Lower leg skin (tissue), 3 donors: Measurements from ENCODE around the gene SMCO3.

ENCODE experiments used
- CTCF ChIP-seq, 3 donors: fragments of 450-650 bp; IDR thresholded peaks; one replicate each; pipeline ENCODE4 v1.5.1; 2016; ENCODE audit warnings: antibody characterized with exemption in 3 of 3, mild to moderate bottlenecking in 3 of 3, moderate library complexity in 2 of 3
- POLR2A ChIP-seq, 2 donors: fragments of 450-650 bp; IDR thresholded peaks; one replicate each; pipeline ENCODE4 v1.6.1; 2016 to 2017; ENCODE audit warnings: antibody characterized with exemption in 2 of 2, mild to moderate bottlenecking in 1 of 2, moderate library complexity in 1 of 2

DNA sequence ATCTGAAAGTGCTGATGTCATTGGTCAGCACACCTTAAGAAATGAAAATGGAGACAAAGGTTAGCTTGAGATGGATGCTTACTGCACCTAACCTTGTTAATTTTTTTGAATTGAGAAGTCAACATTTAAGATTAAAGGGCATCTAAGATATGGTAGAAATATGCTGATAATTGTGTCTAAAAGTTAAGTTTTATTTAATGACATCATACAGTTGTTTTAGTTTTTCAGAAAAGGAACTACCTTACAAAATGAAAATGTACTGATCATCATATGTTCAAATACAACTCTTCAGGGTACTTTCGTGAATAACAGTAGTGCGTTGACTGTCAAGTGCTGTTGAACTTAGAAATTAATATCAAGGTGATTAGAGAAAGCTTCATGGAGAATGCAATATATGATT, 2.5 kb downstream of the SMCO3 start:
- TF ChIP-seq CTCF (IDR thresholded peaks at IDR 0.05) (no peak), POLR2A (IDR thresholded peaks at IDR 0.05) (no peak)
